Measurements from ENCODE around the gene IL36RN.

The IL36RN gene

DNA sequence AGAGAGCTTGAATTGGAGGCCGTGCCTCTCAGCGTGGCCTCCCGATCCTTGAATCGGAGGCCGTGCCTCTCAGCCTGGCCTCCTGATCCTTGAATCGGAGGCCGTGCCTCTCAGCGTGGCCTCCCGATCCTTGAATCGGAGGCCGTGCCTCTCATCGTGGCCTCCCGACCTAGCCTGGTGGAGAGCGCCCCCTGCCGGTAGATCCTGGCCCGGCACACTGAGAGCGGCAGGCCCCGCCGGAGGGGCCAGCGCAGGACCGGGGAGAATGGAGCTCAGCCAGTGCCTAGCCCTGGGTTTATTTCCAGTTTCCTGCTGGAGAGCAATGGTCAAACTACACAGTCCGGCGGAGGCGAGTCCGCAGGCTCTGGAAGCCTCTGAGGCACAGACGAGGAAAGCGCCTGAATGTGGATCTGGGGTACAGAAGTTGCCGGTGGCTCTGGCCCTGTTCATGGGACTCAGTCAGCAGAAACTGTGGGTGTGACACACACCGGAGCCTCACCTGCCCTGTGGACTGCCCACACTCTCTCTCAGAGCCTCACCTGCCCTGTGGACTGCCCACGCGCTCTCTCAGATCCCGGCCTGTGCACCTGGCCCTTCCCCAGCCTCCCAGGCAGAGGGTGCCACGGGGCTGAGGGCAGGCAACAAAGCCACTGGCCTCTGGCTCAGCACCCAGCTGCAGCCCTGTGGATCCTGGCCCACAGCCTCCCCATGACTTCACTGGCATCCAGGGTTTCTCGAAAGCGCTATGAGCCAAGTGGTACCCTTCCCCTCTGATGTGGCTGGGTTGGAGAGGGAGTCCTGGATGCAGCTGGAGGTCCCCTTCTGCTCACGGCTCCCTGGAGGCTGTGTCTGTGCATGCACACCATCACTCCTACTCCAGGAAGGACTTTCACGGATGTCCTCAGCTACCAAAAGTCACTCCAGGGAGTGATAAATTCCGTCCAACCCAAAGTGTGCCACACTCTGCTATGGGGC is 7.8 kb upstream of the IL36RN start:
- no peak for DNase-seq (ENCODE audit: low read depth)

DNA sequence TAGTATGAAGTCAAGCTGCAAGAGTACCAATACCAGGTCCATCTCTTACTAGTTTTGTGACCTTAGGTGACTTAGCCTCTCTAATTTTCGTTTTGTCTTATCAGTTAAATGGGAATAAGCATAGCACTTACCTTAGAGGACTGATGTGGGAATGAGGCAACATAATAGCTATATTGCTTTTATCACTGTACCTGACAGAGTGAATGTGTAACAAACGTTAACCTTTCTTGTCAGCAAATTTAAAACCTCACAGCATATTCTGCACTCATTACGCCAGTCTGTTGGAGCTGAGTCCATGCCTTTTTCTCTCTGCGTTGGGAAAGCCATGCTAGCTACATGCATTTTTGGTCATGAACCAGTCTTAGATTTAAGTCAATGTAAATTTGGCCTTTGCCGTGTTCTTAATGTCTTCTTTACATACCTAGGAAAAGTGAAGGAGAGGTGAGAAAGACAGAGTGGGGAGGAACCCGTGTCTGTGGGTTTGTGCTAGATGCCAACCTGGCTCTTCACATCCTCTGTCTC is 6.5 kb upstream of the IL36RN start, which contains the start of gene IL36B:
Gene IL36B (minus strand): TSS at position 472 of the 522 bp plus-strand sequence.
- DNase-seq (ENCODE audit: low read depth): no peak

GRCh38 chr2:113053666-113054065 is 5.3 kb upstream of the IL36RN start:
- DNase-seq (ENCODE audit: low read depth): no peak

GRCh38 chr2:113054066-113054465 is 4.9 kb upstream of the IL36RN start:
- DNase-seq (ENCODE audit: low read depth): no peak

GRCh38 chr2:113056521-113056920 is 2.5 kb upstream of the IL36RN start:
- no peak for DNase-seq (ENCODE audit: low read depth)

DNA sequence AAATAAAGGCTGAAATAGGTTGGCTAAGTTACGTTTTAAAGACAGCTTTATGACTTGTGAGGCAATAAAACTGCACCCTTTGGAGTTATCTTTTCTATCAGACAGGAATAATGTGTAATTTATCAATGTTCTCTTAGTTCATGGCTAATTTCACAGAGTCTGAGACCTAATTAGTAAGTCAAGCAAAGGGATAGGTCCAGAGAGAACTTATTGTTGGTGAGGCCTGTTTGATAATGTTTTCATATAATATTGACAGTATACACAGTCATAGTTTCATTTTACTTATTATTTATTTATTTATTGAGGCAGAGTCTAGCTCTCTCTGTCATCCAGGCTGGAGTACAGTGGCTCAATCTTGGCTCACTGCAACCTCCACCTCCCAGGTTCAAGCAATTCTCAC is 1.9 kb upstream of the IL36RN start:
- no peak for DNase-seq (ENCODE audit: low read depth)

DNA sequence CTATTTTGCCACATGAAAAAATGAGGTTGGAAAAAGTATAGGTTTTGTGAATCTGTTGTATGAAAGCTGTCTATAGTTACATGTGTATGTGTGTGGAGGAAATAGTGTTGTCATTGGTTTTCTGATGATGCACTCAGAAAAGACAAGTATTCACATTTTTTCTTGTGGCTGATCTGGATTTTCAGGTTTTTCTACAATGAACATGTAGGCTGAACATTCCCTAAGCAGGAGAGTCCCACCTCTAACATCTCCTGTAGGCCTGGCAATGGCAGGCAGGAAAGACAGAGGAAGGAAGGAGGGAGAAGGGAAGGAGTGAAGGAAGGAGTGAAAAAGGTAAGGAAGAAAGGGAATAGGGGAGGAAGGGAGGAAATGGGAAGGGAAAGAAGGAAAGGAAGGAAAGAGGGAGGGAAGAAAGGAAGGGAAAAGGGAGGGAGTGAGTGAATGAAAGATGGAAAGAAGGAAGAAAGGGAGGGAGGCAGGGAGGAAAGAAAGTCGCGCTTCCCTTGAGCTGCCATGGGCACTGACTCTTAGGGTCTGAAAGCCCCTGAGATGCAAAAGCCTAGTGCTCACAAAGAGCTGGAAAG is 495 bp upstream of the IL36RN start:
- DNase-seq (ENCODE audit: low read depth): no peak

DNA sequence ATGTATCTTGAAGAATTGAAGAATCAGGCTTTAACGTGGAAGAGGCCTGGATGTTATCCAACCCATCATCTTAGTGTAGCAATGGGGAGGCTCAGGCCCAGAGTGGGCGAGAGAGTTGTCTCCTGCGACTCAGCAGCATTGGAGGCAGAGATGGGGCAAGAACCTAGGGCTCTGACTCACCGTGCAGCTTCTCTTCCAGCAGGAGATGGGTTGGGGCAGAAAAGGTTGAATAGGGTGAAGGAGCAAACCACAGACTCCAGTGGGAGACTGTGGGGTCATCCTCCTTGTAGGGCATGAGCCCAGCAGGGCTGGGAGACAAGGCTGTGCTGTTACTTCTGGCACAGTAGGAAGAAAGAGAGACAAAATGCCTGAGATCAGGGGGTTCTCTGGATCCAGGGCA is 1.4 kb downstream of the IL36RN start:
- DNase-seq (ENCODE audit: low read depth): no peak

DNA sequence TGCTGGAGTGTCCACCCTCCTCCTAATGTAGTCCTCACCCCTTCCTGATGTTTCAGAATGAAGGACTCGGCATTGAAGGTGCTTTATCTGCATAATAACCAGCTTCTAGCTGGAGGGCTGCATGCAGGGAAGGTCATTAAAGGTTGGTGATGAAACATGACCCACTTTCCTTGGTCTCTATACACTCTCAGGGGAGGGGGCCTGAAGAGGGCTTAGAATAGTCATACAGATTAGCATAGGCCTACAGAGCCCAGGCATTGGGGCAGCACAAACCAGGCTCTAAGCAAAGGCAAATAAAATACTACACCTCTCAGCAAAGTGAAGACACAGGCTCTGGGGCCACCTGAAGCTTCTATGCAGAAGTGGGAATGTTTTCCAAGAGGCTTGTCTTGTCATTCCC is 1.8 kb downstream of the IL36RN start:
- DNase-seq (ENCODE audit: low read depth): no peak

- DNase-seq (ENCODE audit: low read depth): no peak
These were observed 2.2 kb downstream of the IL36RN start for GRCh38 chr2:113061241-113061640.

DNA sequence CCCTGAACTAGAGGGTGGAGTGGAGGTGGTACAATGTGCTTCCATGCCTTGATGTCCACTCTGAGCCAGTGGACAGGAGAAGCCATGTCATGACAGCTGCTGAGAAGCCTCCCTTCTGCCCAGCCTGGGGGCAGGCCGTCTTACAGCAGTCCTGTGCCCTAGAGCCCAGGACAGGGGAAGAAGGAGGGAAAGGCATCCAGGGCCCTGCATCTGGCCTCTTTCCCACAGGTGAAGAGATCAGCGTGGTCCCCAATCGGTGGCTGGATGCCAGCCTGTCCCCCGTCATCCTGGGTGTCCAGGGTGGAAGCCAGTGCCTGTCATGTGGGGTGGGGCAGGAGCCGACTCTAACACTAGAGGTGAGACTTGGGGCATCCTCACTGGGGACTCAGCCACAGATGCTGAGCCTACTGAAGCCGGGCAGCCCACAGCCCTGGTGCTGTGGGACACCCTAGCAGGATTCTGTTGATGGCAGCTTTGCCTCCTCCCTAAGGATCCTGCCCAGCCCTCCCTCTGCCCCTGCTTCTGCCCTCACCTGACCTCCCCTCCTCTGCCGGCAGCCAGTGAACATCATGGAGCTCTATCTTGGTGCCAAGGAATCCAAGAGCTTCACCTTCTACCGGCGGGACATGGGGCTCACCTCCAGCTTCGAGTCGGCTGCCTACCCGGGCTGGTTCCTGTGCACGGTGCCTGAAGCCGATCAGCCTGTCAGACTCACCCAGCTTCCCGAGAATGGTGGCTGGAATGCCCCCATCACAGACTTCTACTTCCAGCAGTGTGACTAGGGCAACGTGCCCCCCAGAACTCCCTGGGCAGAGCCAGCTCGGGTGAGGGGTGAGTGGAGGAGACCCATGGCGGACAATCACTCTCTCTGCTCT is 3.1 kb downstream of the IL36RN start:
- DNase-seq (ENCODE audit: low read depth): no peak

DNA sequence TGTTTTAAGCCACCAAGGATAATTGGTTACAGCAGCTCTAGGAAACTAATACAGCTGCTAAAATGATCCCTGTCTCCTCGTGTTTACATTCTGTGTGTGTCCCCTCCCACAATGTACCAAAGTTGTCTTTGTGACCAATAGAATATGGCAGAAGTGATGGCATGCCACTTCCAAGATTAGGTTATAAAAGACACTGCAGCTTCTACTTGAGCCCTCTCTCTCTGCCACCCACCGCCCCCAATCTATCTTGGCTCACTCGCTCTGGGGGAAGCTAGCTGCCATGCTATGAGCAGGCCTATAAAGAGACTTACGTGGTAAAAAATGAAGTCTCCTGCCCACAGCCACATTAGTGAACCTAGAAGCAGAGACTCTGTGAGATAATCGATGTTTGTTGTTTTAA is 5.3 kb downstream of the IL36RN start:
- no peak for DNase-seq (ENCODE audit: low read depth)

- no peak for DNase-seq (ENCODE audit: low read depth)
These were observed 5.9 kb downstream of the IL36RN start for GRCh38 chr2:113064898-113065297.

- DNase-seq (ENCODE audit: low read depth): no peak
These were observed 8.7 kb downstream of the IL36RN start, which contains the start of gene IL1F10 for GRCh38 chr2:113067681-113068080. Gene IL1F10, plus strand, starts transcription at chr2:113067970. Its CDS starts 4,769 bp downstream, at chr2:113072739.

DNA sequence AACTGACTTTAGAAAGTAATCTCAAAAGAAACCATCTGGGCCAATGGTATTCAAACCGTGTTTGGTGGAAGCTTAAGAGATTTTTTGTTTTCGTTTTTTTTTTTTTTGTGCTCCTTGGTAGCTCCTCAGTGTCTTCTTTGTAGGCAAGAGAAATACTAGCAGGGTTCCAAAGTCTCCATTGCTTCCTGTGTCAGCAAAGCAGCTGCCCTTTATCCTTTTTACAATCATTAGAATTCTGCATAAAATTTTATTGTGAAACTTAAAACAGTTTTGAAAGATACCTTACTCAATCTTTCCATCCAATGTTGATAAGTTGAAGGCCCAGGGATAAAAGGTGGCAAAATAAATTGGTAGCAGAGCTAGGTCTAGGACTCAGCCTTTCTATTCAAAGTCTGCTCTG is 9.3 kb downstream of the IL36RN start:
- DNase-seq (ENCODE audit: low read depth): no peak

DNA sequence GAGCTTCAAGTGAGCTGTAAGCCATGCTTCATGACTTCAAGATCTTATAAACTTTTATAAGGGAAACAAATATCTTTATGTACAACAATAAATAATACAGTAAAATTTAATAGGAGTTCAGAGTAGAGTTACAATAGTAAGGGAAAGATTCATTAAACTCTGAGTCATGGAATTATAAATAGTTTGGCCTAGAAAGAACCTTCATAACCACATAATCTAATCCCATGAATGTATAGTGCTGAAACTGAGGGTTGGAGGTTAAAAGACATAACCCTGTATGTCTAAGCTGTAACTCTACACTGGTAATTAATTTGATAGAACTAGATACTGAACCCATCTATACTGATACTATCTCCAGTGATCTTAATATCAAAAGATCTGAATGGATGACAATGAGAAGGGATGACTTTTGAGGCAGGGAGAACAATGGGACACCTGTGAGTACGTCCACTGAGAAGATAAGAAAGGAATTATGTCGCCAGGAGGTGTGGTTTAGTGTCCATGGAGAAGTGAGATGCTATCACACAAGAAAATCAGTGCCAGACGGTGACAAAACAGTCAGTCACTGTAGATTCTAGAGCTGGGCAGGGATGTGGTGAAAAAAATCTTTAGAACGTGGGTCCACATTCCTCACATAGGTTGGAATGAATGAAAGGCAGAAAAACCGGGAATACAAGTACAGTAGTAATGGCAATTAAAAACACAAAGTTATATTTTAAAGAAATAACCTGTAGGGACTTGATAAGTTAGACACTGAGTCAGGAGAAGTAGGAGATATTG is 9.9 kb downstream of the IL36RN start:
- DNase-seq (ENCODE audit: low read depth): no peak

DNA sequence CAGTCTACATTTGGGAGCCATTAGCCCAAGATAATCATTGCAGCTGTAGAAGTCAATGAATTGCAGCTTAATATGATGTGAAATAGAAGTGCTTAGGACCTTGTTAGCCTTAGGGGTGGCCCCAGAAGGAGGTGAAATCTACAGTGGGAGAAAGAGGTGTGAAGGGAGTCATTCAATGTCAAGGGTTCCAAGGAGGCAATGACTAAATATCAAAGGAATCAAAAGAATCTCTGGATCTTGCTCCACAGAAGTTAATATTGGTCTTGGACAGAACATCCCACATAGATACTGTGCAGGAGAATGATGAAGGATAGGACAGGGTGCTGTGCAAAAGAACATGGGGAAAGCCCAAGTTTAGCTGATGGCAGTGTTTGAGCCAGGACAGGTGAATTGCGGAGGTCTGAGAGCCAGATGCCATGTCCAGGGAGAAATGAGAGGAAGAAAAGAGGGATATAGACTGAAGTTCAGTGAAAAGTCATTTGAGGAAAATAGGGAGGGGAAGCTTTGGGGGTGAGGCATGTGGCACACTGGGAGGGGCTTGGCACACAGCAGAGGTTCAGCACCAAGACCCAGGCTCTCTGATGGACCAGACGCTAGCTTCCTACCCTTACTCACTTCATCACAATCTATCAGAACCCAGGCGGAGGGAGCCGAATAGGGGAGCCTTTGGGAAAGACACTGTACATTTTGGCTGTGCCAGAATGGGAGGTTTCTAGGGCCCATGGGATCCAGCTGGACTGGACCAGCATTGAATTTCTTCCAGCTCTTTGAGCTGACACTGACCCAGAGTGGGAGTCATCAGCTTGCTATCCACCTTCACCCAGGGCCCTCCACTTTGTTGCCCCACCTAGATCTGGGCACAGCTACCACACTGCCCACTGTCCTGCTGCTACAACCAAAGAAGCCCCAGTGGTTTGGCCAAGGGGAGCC is 10.9 kb downstream of the IL36RN start:
- DNase-seq (ENCODE audit: low read depth): no peak

- no peak for DNase-seq (ENCODE audit: low read depth)
These were observed 11.6 kb downstream of the IL36RN start for GRCh38 chr2:113070606-113070975.

DNA sequence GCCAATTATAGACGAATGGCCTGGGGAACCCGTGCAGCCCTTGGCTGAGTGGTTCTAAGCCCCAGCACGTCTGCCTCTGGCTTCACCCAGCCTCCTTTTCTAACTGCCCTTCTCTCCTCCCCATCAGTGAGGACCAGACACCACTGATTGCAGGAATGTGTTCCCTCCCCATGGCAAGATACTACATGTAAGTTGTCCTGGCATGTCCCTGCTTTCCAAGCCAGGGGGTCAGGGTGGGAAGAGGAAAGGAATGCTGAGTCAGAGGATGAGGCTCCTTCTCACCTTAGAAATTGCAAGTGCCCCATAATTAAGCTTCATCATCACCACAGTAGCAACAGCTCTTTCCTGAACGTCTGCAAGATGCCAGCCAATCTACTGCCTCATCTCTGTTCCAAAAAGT is 13.6 kb downstream of the IL36RN start:
- DNase-seq (ENCODE audit: low read depth): no peak

- DNase-seq (ENCODE audit: low read depth): no peak
These were observed 14.4 kb downstream of the IL36RN start for GRCh38 chr2:113073325-113073834.

All from activated T-cell treated with anti-CD3 and anti-CD28 coated beads for 1 hour (primary cell).